Immature natural killer cell (primary cell): ENCODE results near the gene FOLR2. TPM values are rescaled to one million over a fixed set of nuclear protein-coding genes. Genes with fewer than 3 reads are reported as not detected.
"Not testable (repeated sequence)": the region's sequence is repeated elsewhere in the genome, so short reads cannot be mapped to it uniquely, and the experiment has no call there.

ENCODE experiments used
- DNase-seq, 3 donors: peaks; one replicate each; pipeline ENCODE4 v3.0.0; 2022; ENCODE audit warnings: mixed read lengths in 1 of 3
- H3K27ac Mint-ChIP-seq, 6 donors: one replicate each; pipeline ENCODE4 v1.8.0; 2020; ENCODE audit warnings: mixed read lengths in 6 of 6, mild to moderate bottlenecking in 5 of 6, inconsistent platforms in 4 of 6, moderate library complexity in 3 of 6
- H3K27me3 Mint-ChIP-seq, 3 donors: one replicate each; pipeline ENCODE4 v1.8.0; 2020 to 2021; ENCODE audit warnings: low read depth in 3 of 3, mild to moderate bottlenecking in 3 of 3, mixed read lengths in 3 of 3, moderate library complexity in 3 of 3, inconsistent platforms in 1 of 3
- H3K36me3 Mint-ChIP-seq, 3 donors: one replicate each; pipeline ENCODE4 v1.8.0; 2020; ENCODE audit warnings: mixed read lengths in 3 of 3, inconsistent platforms in 2 of 3, mild to moderate bottlenecking in 2 of 3
- H3K4me1 Mint-ChIP-seq, 2 donors: one replicate each; pipeline ENCODE4 v1.8.0; 2020; ENCODE audit warnings: inconsistent platforms in 2 of 2, mild to moderate bottlenecking in 2 of 2, mixed read lengths in 2 of 2, moderate library complexity in 1 of 2
- H3K4me3 Mint-ChIP-seq, 5 donors: one replicate each; pipeline ENCODE4 v1.8.0; 2020; ENCODE audit warnings: mild to moderate bottlenecking in 5 of 5, mixed read lengths in 5 of 5, inconsistent platforms in 3 of 5, moderate library complexity in 3 of 5
- H3K9me3 Mint-ChIP-seq, 6 donors: one replicate each; pipeline ENCODE4 v1.8.0; 2020; ENCODE audit warnings: mild to moderate bottlenecking in 6 of 6, mixed read lengths in 6 of 6, inconsistent platforms in 4 of 6, moderate library complexity in 3 of 6
- polyA plus RNA-seq, 3 donors: library from polyadenylated mRNA; unstranded; fragments of 300-500 nt; fragmentation: Illumina TruSeq; gene quantifications; one replicate each; pipeline ENCODE4 v1.2.3, GENCODE V29; 2021

FOLR2 gene
- polyA plus RNA-seq, 3 donors from 2014 or later = 1.2 TPM; not detected in 2

- H3K4me3 Mint-ChIP-seq, DNase-seq, H3K36me3 Mint-ChIP-seq, H3K9me3 Mint-ChIP-seq, H3K4me1 Mint-ChIP-seq, H3K27ac Mint-ChIP-seq: not testable (repeated sequence)
- peaks cover 2 to 11% (median 2%) of the 10 kb centered on the region in 3 donors for H3K27me3 Mint-ChIP-seq
Measured at GRCh38 chr11:72266960-72267359, 50.4 kb downstream of the FOLR2 start.

GRCh38 chr11:72267956-72268617 lies 51.5 kb downstream of the FOLR2 start:
- no peaks in the 10 kb centered on the region for H3K36me3 Mint-ChIP-seq
- H3K27me3 Mint-ChIP-seq = peaks cover 2 to 7% (median 4%) of the 10 kb centered on the region in 3 donors
- no peaks in the 10 kb centered on the region for H3K9me3 Mint-ChIP-seq
- H3K27ac Mint-ChIP-seq = no peak overlapping the region
- H3K4me3 Mint-ChIP-seq = no peak overlapping the region
- no peak for DNase-seq
- peaks cover 0 to 7% of the 10 kb centered on the region in 2 donors for H3K4me1 Mint-ChIP-seq

Other genes with a start within 250 kb of the FOLR2 start
- gene IL18BP, start 217.9 kb upstream of the FOLR2 start, polyA plus RNA-seq = 10 to 100 TPM in 1 of 3 donors, 1 to 10 TPM in 2; 6.0 to 22.6 (median 8.6) TPM
- gene NUMA1, start 136.3 kb upstream of the FOLR2 start, polyA plus RNA-seq = 10 to 100 TPM in 2 of 3 donors, 1 to 10 TPM in 1; 2.7 to 92.5 (median 10.5) TPM
- gene LRRC51, start 135.9 kb upstream of the FOLR2 start, polyA plus RNA-seq = 1 to 10 TPM in 2 of 3 donors, not detected in 1; 3.4 to 4.7 TPM
- 100 to 1,000 TPM; 110 to 181 (median 138) TPM for gene LAMTOR1, start 113.5 kb upstream of the FOLR2 start, polyA plus RNA-seq
- not detected for gene TOMT, start 110.9 kb upstream of the FOLR2 start, polyA plus RNA-seq
- gene ANAPC15, start 104.1 kb upstream of the FOLR2 start, polyA plus RNA-seq = 10 to 100 TPM; 70.9 to 76.7 (median 75.2) TPM
- under 1 TPM in 1 of 3 donors, not detected in 2; 0.28 TPM for gene FOLR3, start 81.1 kb upstream of the FOLR2 start, polyA plus RNA-seq
- gene FOLR1, start 24.7 kb upstream of the FOLR2 start, polyA plus RNA-seq = not detected
- 10 to 100 TPM in 1 of 3 donors, 1 to 10 TPM in 2; 3.5 to 13.8 (median 5.8) TPM for gene INPPL1, start 8.0 kb downstream of the FOLR2 start, polyA plus RNA-seq
- gene PHOX2A, start 27.4 kb downstream of the FOLR2 start, polyA plus RNA-seq = not detected
- 1 to 10 TPM; 3.8 to 6.9 (median 4.0) TPM for gene CLPB, start 217.7 kb downstream of the FOLR2 start, polyA plus RNA-seq